Gastroesophageal sphincter (tissue), 4 donors: ENCODE data around the gene SPDYE5. TPM values are rescaled to one million over a fixed set of nuclear protein-coding genes. Genes with fewer than 3 reads are reported as not detected.

Experiments used
- ATAC-seq: fragments of 150-250 bp; one replicate; pipeline ENCODE4 v1.9.1; 2016; ENCODE audit warnings: mild to moderate bottlenecking, moderate library complexity
- H3K27ac ChIP-seq, 4 donors: fragments of 200-600 bp; sonication (generic) in 3 of 4; 1 replicate in 3 of 4; 2 replicates in 1 of 4; pipeline ENCODE4 v1.5.1; 2016 to 2019
- H3K27me3 ChIP-seq: fragments of 200-600 bp; sonication (generic); one replicate; pipeline ENCODE4 v1.5.1; 2019
- H3K36me3 ChIP-seq, 2 donors: fragments of 200-600 bp; sonication (generic); one replicate each; pipeline ENCODE4 v1.5.1; 2019; ENCODE audit warnings: control low read depth in 1 of 2
- H3K4me1 ChIP-seq, 3 donors: fragments of 200-600 bp; sonication (generic); 1 replicate in 2 of 3; 2 replicates in 1 of 3; pipeline ENCODE4 v1.5.1; 2016 to 2019; ENCODE audit warnings: control low read depth in 2 of 3
- H3K4me3 ChIP-seq, 2 donors: fragments of 200-600 bp; sonication (generic); one replicate each; pipeline ENCODE4 v1.5.1; 2019; ENCODE audit warnings: mild to moderate bottlenecking in 1 of 2, moderate library complexity in 1 of 2
- H3K9me3 ChIP-seq, 3 donors: fragments of 200-600 bp; sonication (generic); one replicate each; pipeline ENCODE4 v1.5.1; 2017 to 2019; ENCODE audit warnings: control low read depth in 2 of 3
- EP300 ChIP-seq: sonication (generic); formaldehyde crosslinking; IDR thresholded peaks from one replicate; pipeline ENCODE4 v1.6.1; 2017; ENCODE audit warnings: antibody characterized with exemption, mild to moderate bottlenecking
- POLR2A ChIP-seq, 2 donors: fragments of 450-650 bp; IDR thresholded peaks; one replicate each; pipeline ENCODE4 v1.6.1; 2017; ENCODE audit warnings: antibody characterized with exemption in 2 of 2, mild to moderate bottlenecking in 2 of 2, moderate library complexity in 1 of 2
- POLR2AphosphoS5 ChIP-seq: sonication (generic); formaldehyde crosslinking; IDR thresholded peaks from one replicate; pipeline ENCODE4 v1.6.1; 2017; ENCODE audit warnings: antibody characterized with exemption
- WGBS, 2 donors: methylation state at CpG; one replicate each; pipeline ENCODE4 v1.1.5; 2018; ENCODE audit warnings: low coverage in 1 of 2; 5-methylcytosine and 5-hydroxymethylcytosine counted together
- small RNA-seq, 4 donors: library from RNA; depleted of rRNA; stranded (forward); fragments of <200 nt; gene quantifications; one replicate each; pipeline ENCODE3, GENCODE V24; 2016
- total RNA-seq, 4 donors: library from RNA; depleted of rRNA; stranded (reverse); fragments of >200 nt; gene quantifications; one replicate each; pipeline ENCODE4 v1.1.0, GENCODE V29; 2016
- TF ChIP-seq, protein P1 (sequence below), 4 experiments: fragments of 200-600 bp in 2 of 4; fragments of 450-650 bp in 2 of 4; sonication (generic) in 1 of 4; IDR thresholded peaks; one replicate each; pipeline ENCODE4 v1.5.1; 2017 to 2019; ENCODE audit warnings: antibody characterized with exemption in 4 of 4, mild to moderate bottlenecking in 2 of 4, moderate library complexity in 2 of 4

SPDYE5 gene
- total RNA-seq, 4 donors from 2014 or later, result not detected

DNA sequence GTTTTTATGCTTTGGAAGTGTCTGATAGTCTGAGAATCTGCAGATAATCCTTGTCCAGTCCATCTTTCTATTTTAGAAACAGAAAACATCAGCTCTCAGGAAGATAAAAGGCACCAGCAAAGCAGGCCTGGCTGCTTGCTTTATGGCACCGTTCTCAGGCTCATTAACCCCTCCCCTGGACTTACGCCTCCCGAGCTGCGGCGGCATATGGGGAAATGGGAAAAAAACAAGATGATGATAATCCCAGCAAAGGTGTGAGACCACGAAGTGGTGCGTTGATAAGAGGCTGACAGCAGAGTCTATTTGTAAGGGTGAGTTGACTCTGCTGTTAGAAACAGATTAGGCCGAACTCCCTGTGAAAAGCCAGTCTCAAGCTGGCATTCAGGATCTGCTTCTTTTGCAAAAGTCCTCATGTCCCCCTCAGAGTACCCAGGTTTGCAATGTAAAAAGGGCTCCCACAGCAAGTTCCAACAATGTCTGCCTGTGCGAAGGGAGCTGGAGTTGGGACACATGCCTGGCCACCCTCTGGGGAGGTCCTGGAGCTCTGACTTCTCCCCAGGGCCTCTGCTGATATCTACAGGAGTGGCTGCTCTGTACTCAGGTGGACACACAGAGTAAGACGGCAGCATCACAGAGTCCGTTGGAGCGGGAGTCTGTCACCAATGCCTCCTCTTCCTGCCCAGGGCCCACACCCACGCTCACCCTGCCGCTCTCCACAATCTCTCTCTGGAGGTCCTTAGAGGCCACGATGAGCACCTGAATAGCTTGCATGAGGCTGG lies 54.3 kb downstream of the SPDYE5 start:
- Histone ChIP-seq H3K4me1 (no peaks in the 10 kb centered on the region), H3K27me3 (no peaks in the 10 kb centered on the region), H3K36me3 (peaks cover 0 to 99% of the 10 kb centered on the region in 2 donors), H3K4me3 (no peak overlapping the region), H3K27ac (no peak overlapping the region), H3K9me3 (no peaks in the 10 kb centered on the region)
- no peak for ATAC-seq
- TF ChIP-seq, protein P1, sequence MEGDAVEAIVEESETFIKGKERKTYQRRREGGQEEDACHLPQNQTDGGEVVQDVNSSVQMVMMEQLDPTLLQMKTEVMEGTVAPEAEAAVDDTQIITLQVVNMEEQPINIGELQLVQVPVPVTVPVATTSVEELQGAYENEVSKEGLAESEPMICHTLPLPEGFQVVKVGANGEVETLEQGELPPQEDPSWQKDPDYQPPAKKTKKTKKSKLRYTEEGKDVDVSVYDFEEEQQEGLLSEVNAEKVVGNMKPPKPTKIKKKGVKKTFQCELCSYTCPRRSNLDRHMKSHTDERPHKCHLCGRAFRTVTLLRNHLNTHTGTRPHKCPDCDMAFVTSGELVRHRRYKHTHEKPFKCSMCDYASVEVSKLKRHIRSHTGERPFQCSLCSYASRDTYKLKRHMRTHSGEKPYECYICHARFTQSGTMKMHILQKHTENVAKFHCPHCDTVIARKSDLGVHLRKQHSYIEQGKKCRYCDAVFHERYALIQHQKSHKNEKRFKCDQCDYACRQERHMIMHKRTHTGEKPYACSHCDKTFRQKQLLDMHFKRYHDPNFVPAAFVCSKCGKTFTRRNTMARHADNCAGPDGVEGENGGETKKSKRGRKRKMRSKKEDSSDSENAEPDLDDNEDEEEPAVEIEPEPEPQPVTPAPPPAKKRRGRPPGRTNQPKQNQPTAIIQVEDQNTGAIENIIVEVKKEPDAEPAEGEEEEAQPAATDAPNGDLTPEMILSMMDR (IDR thresholded peaks at IDR 0.05), result no peak
- TF ChIP-seq POLR2AphosphoS5, result no peak
- TF ChIP-seq EP300, result no peak
- TF ChIP-seq POLR2A (IDR thresholded peaks at IDR 0.05), result no peak
- 65 to 78% methylated on average over 8 to 9 of the region's 15 CpGs for WGBS, 2 donors

Small RNA genes within 50 kb of the gene (small RNA-seq; reads per million reads assigned to genes)
- gene AC211429.1, result 0 reads per million in 4 donors
- gene RF00019, result 0 reads per million in 4 donors

Other genes starting within 250 kb of the SPDYE5 start
- gene TRIM73, start 96.7 kb upstream of the SPDYE5 start, total RNA-seq, result 1 to 10 TPM in 2 of 4 donors, under 1 TPM in 1, not detected in 1; 0.94 to 5.4 (median 1.5) TPM
- gene POM121C, start 6.0 kb upstream of the SPDYE5 start, total RNA-seq, result 10 to 100 TPM in 3 of 4 donors, 1 to 10 TPM in 1; 9.0 to 26.8 (median 23.7) TPM
- 10 to 100 TPM; 12.3 to 32.6 (median 22.6) TPM for gene HIP1, start 246.6 kb downstream of the SPDYE5 start, total RNA-seq